HG02678 (cell line): ENCODE data around the gene NCSTN.
"Not testable (repeated sequence)": the region's sequence is repeated elsewhere in the genome, so short reads cannot be mapped to it uniquely, and the experiment has no call there.

Source experiments
- ATAC-seq: cut with Tn5 transposase; IDR thresholded peaks from one replicate; pipeline ENCODE4 v1.9.1; 2021; ENCODE audit warnings: mild to moderate bottlenecking, moderate library complexity; ENCODE audit not compliant: unreplicated experiment

NCSTN gene

GRCh38 chr1:160370561-160371345, 27.6 kb downstream of the NCSTN start:
- no peak for ATAC-seq

- no peak for ATAC-seq
These were observed 28.1 kb downstream of the NCSTN start for GRCh38 chr1:160371346-160371631.

GRCh38 chr1:160371756-160372155, 28.6 kb downstream of the NCSTN start:
- no peak for ATAC-seq

DNA sequence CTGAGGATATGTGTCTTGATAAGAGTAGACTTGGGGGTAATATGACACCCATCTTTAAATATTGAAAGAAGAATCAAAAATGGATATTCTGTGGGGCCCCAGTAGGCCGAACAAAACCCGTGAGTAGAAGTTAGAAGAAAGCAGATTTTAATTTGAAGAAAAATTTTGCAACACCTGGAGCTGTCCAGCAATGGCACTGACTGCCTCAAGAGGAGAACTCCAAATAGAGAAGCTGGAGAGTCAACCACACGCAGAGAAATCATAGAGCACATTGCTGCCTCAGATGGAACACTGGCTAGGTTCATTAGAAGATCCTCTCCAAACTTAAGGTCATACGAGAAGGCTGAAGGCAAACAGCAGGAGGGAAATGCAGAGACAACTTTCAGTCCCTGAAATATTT, 30.5 kb downstream of the NCSTN start:
- no peak for ATAC-seq

DNA sequence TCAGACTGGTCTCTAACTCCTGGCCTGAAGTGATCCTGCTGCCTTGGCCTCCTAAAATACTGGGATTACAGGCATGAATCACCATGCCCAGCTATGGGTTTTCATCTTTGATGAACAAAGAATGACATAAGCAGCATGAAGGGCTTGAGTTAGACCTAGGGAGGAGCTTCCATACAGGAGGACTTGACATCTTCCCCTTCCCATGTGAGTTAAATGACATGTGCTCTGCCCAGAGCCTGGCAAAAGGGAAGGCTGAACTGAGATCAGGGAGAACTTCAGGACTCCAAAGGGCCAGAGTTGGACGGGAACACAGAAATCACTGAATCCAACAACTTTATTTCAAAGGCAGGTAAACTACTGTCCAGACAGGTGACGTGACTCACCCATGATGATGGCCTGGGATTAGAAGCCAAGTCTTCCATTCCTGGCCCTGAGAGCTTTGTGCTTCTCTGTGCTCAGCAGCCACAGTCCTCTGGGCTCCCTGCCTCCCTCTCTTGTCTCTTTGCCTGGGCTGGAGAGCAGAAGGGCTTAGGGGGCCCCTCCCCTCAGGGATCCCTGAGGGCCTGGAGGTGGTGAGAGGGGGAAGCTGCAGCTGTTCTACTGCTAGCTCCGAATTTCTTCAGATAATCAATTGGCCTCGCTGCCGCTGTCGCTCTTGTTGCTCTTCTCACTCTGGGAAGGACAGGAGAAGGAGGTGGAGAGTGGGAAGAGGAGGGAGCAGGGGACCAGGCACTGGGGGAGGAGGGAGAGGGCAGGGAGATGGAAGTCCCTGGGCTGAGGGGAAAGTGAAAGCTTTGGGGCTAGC, 31.3 kb downstream of the NCSTN start:
- ATAC-seq: no peak

DNA sequence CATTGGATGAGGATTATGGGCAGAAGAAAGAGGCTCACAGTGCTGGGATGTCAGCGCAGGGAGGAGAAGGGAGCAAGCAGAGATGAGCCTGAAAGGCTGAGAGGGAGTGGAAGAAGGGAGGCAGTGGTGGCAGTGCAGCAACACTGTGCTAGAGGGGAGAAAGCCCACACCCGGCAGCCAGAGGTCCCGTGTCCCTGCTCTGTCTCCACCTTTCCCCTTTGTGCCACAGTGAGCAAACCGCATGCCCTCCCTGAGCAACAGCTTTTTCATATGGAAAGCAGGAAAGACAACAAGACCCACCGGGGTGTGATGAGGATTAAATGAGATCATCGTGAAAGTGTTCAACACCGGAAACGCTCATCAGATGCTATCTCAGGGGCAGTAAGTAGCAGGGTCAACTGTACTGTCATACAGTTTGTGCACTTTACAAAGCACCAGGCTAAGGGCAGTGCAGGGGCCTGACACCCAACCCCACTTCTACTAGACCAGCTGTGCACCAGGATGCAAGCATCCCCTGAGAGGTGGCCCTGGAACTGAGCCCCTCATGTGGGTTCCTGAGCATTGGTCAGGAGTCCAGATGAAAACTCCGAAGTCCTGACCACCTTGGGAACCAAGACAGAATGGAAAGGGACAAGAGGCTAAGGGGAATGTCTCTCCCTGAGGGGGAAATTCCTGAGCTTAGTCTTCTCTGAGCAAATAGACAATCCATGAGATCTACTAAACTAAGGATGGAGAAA, 32.8 kb downstream of the NCSTN start:
- ATAC-seq: peak; percentile 48

DNA sequence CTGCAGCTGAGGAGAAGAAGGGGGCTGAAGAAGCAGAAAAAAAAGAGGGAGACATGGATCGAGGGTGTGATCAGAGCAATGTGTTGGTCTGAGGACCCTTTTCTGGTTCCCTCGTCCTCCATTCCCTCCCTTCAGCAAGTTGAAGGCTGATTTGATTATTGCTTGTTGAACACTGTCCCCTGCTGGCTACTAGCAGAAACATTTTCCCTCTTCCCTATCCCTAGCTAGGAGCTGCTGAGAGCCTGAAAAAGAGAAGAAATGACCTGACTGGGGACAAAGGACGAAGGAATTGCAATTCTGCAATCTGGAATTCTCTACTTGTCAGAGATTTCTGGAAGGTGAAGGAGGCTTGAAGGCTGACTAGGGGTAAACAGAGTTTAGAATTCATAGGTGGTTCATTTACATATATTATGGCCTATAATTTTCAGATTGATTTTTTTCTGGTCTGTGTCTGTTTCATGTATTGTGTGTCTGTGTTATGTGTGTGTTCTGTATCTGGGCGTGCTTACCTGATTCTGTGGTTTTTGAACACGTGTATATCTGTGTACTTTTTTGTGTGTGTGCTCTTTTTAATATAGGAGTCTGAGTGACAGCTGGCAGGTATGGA, 33.4 kb downstream of the NCSTN start:
- peak; percentile 56 for ATAC-seq

DNA sequence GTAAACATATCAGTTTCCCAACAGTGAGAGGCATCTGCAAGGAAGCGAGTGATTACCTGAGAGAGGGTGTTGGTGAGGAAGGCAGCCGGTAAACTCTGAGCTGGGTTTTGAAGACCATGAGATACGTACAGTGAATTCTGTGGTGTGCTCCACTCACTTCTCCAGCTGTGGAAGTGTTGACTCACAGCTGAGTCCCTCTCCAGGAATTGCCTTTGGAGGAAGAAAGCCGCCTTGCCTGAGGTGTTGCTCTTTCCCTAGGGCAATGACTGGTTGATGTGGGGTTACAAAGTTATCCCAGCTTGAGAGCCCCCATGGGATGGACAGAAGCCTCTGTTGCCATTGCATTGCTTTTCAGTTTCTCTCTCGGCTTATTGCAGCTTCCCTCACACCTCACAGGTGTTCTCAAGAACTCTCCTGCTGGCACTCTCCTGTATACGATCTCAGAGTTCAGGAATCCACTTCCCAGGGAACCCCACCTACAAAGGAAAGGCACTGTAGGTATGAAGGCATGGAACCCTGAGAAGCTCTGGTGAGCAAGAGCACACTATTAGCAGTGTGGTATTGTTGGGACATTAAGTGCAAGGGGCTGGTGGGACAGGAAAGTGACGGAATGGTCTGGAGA, 34.5 kb downstream of the NCSTN start:
- ATAC-seq: no peak

- not testable (repeated sequence) for ATAC-seq
These were observed 41.6 kb downstream of the NCSTN start for GRCh38 chr1:160384812-160385211.

- not testable (repeated sequence) for ATAC-seq
These were observed 45.2 kb downstream of the NCSTN start for GRCh38 chr1:160388406-160388805.

DNA sequence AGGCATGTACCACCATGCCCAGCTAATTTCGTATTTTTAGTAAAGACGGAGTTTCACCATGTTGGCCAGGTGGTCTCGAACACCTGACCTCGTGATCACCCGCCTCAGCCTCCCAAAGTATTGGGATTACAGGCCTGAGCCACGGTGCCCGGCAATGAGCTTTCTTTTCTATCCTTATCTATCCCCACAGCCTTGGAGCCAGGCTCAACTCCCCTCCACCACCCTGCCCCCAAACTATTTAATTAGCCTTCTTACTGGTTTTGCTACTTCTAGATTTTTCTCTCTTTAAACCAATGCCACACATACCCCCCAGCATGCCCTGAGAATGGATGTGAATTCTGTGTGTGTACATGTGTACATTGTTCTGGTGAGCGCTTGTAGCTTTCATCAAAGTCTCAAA, 51.5 kb downstream of the NCSTN start:
- ATAC-seq: no peak

- ATAC-seq: no peak
These were observed 54.5 kb downstream of the NCSTN start for GRCh38 chr1:160397651-160398050.

- no peak for ATAC-seq
These were observed 55.6 kb downstream of the NCSTN start for GRCh38 chr1:160398823-160399222.

DNA sequence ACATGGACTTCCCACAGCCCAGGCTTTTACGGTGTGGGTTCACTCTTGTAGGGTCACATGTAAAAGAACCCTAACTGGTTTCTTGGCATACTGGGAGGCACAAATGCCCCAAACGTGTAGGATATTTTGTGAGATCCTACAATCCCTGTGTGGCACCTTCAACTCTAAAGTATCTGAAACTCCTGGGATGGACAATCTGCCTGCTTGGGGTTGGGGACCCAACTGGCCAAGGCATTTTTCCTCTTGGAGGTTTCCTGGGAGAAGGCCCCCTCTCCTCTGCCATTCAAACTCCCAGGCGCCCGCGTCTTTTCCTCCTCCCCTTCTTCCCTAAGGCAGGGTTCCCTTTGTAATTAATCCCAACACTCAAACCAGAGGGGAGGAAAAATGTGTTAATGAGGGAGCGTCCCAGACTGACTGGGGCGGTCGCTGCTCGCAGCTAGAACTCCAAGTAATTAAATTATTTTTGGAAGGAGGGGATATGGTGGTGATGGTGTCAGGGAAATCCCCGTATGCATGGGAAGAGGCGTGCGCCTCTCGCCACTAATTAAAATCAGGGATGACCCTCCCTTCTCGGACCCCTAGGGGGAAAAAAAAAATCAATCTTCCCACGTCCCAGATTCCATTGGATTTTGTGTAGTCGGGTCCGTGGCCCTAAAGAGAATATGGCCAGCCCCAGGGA, 56.5 kb downstream of the NCSTN start:
- ATAC-seq: no peak

DNA sequence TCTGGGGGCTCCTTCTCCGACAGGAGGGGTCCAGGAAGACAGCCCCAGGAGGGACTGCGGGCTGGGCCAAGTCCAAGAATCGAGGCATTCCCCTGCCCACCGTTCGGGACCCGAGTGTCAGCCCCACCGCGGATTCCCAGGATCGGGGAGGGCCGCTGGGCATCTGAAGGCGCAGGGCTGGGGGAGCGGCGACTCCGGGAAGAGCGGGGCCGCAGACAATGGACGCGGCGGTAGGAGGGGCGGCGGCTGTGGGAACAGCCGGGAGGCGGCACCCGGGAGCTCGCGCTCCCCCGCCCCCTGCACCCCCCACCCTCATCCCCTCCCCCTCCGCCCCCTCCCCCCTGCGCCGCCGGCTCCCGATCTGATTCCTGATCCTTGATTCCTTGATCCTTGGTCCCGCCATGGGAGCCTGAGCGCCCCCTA, 57.1 kb downstream of the NCSTN start, which contains the start of gene VANGL2:
TSS of gene VANGL2 (plus strand) at position 342 of the 423 bp plus-strand sequence. CDS start 15,274 bp downstream, outside the sequence.
- ATAC-seq: no peak

DNA sequence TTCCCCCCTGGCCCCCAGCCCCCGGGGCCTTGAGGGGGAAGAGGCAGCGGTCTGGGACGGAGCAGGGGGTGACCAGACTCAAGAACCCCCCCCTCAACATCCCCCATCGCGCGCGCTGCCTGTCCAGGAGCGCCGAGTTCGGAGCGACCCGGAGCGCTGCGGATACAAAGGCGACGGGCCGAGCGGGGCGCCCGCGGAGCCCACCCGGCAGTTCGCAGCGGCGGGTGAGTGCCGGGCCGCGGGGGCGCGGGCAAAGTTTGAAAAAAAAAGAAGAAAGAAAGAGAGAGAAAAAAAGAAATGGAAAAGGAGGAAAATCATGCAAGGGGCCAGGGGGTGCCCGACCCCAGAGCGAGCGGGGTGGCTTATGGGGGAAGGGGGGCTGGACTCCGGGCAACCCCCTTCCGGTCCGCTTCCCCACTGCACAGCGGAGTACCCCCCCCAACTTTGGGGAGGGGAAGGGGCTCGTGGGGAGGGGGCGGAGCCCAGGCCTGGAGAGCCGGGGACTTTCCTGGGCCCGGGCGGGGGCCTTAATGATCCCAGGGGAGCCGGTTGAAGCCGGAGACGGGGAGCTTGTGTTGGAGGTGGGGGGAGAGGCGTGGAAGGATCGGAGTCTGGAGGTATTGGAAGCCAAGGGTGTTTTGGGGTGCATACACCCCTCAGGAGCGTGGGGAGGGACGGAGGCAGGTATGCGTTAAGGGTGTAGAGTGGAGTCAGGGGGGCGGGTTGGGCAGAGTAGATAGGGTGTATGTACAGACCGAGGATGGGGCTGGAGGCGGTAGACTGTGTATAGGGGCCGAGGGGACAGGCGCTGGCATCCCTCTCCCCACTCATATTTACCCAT, 57.7 kb downstream of the NCSTN start:
- no peak for ATAC-seq

- no peak for ATAC-seq
These were observed 58.3 kb downstream of the NCSTN start for GRCh38 chr1:160401487-160401805.

DNA sequence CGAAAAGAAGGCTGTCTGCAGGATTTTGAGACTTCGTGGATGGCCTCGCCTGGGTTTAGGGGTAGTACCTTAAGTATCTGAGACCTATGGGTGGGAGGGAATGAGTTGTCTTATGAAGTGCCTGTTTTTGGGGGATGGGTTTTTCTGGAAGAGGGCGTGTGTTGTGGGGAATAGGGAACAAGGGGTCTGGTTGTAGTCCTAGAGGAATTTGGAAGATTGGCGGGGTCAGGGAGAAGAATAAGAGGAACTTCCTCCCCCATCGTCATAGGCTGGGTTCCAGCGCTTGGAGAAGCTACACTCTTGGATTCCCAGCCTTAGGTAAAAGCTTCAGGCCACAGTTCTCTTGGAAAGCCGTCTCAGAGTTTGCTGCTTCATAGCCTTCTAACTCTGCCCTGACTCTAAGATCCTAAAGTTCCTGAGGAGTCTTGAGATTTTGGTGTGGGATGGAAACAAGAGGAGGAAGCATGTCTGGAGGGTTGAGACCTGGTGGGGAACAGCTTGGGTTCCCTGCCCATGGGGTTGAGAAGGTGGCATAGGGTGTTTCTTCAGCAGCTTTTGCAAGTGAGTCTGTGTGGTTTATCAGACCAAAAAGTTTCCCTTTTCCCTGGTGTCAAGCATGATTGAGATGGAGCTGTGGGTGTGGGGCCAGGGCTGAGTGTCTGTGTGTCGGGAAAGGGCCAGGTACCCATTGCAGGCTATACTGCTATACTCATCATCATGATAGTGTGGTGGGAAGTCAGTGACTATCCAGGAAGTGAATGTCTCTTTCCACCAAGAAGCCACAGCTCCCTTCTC, 59.0 kb downstream of the NCSTN start:
- ATAC-seq: no peak

GRCh38 chr1:160403244-160403643, 60.1 kb downstream of the NCSTN start:
- no peak for ATAC-seq
